ENCODE data around the gene ANG. TPM values are rescaled to one million over a fixed set of nuclear protein-coding genes. Genes with fewer than 3 reads are reported as not detected.
A peak's percentile ranks its signal among the peaks of the same experiment; 100 is the strongest.

ANG gene
- total and polyA plus RNA-seq, 3 donors from 2014 or later, result 27.7 to 42.7 (median 28.9) TPM

DNA sequence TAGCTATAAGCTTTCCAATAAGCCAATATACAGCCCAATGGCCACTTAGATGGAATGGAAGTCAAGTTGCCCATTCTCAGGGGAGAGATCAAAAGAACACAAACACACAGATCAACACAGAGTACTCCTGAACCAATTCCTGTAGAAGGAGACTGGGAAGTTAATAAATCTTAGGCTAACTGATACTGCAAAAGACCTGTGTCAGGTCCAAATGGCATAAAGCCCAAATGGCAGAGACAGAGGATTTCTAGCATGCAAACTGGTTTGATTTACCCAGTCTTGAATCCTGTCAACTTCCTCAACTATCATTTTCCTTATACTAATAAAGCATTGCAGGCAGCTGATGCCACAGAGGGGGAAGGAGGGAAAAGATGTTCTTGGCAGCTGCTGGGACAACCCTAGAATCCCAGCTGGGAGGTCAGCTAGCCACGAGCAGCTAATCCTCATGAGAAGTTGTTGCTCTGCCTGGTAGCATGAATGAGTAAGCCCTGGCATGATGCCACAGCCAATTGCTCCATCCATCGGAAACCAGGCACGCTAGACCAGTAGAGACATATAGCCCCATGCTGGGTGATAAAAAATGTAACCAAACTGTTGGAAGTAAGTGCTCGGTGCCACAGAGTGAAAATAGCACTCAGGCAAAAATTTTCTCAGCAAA, 26.2 kb downstream of the ANG start:
- Histone ChIP-seq H3K4me1 (no peaks in the 10 kb centered on the region), H3K36me3 (ENCODE audit: low read depth, missing control alignments) (no peaks in the 10 kb centered on the region), H3K9me3 (no peaks in the 10 kb centered on the region), H3K27ac (peak overlapping the region in 1 of 2 donors; percentile 66), H3K27me3 (no peaks in the 10 kb centered on the region), H3K4me3 (no peak overlapping the region)
- TF ChIP-seq POLR2A (IDR thresholded peaks at IDR 0.05), result no peak
- TF ChIP-seq, protein P1, sequence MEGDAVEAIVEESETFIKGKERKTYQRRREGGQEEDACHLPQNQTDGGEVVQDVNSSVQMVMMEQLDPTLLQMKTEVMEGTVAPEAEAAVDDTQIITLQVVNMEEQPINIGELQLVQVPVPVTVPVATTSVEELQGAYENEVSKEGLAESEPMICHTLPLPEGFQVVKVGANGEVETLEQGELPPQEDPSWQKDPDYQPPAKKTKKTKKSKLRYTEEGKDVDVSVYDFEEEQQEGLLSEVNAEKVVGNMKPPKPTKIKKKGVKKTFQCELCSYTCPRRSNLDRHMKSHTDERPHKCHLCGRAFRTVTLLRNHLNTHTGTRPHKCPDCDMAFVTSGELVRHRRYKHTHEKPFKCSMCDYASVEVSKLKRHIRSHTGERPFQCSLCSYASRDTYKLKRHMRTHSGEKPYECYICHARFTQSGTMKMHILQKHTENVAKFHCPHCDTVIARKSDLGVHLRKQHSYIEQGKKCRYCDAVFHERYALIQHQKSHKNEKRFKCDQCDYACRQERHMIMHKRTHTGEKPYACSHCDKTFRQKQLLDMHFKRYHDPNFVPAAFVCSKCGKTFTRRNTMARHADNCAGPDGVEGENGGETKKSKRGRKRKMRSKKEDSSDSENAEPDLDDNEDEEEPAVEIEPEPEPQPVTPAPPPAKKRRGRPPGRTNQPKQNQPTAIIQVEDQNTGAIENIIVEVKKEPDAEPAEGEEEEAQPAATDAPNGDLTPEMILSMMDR (IDR thresholded peaks at IDR 0.05), result no peak
- WGBS, 2 donors, result 54 to 58% methylated on average over 4 of the region's 4 CpGs
- DNase-seq, result peak; percentile 65
- intact Hi-C loops (cut with DNase I; ENCODE audit: low total_unique reads), result no loop called here

DNA sequence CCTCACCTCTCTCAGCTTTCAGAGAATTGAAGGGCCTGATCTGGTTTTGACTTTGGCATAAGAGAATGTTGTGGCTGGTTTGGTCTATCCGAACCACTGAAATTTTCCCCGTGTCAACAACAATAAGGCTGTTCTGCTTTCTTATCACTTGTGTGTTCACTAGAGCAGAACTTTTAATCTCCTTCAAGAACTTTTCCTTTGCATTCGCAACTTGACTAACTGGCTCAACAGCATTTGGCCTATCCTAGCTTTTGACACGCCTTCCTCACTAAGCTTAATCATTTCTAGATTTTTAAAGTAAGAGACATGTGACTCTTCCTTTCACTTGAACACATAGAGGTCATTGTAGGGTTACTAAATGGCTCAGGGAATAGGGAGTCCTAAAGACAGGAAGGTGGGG, 31.2 kb downstream of the ANG start:
- DNase-seq, result no peak
- TF ChIP-seq, protein P1 (IDR thresholded peaks at IDR 0.05), result no peak
- no peak for TF ChIP-seq POLR2A (IDR thresholded peaks at IDR 0.05)
- 71 to 72% methylated on average over 4 of the region's 4 CpGs for WGBS, 2 donors
- no peak overlapping the region for H3K4me3 ChIP-seq
- H3K9me3 ChIP-seq, result no peaks in the 10 kb centered on the region
- no peaks in the 10 kb centered on the region for H3K27me3 ChIP-seq
- H3K27ac ChIP-seq, result no peak overlapping the region
- intact Hi-C loops (cut with DNase I; ENCODE audit: low total_unique reads), result no loop called here
- no peaks in the 10 kb centered on the region for H3K4me1 ChIP-seq
- no peaks in the 10 kb centered on the region for H3K36me3 ChIP-seq (ENCODE audit: low read depth, missing control alignments)

DNA sequence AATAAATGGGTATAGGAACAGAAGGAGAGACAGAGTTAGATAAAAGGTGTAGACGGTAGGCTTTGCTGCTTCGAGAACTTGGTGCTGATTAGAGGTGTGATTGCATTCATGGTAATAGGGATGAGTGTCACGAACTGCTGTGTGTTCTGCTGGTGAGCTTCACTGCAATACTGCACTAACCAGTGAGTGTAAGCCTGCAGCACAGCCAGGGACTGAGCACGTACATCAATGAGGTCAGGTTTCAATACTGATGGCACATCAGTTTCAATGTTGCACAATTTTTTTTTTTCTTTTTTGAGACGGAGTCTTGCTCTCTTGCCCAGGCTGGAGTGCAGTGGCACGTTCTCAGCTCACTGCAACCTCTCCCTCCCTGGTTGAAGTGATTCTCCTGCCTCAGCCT, 32.2 kb downstream of the ANG start:
- intact Hi-C loops (cut with DNase I; ENCODE audit: low total_unique reads), result no loop called here
- 82 to 86% methylated on average over 6 of the region's 6 CpGs for WGBS, 2 donors
- Histone ChIP-seq H3K4me3 (no peak overlapping the region), H3K27me3 (no peaks in the 10 kb centered on the region), H3K9me3 (no peaks in the 10 kb centered on the region), H3K27ac (no peak overlapping the region), H3K36me3 (ENCODE audit: low read depth, missing control alignments) (no peaks in the 10 kb centered on the region), H3K4me1 (no peaks in the 10 kb centered on the region)
- DNase-seq, result no peak
- no peak for TF ChIP-seq POLR2A (IDR thresholded peaks at IDR 0.05)
- TF ChIP-seq, protein P1 (IDR thresholded peaks at IDR 0.05), result no peak

DNA sequence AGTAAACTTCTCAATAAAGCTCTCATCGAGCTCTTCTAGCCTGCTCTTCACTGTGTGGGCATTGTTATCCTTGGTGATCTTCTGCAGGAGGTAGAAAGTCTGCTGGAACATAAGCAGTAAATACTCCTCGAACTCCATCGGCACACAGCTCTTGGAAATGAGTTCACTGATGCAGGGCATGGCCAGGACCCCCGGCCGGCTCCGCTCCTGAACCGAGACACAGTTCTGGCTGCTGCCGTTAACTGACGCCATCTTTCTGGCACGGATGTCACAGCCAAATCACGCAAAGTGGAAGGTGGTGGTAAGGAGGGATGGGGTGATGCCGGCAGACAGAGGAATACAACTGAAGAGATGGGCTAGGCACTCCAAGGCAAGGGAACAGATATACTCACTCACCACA, 33.5 kb downstream of the ANG start:
- WGBS, 2 donors, result 87 to 91% methylated on average over 12 of the region's 12 CpGs
- DNase-seq, result no peak

More for the DNA sequence above, 33.5 kb downstream of the ANG start:
- no peak overlapping the region for H3K4me3 ChIP-seq
- H3K27me3 ChIP-seq, result no peaks in the 10 kb centered on the region
- TF ChIP-seq, protein P1 (IDR thresholded peaks at IDR 0.05), result no peak
- TF ChIP-seq POLR2A (IDR thresholded peaks at IDR 0.05), result no peak
- H3K36me3 ChIP-seq (ENCODE audit: low read depth, missing control alignments), result no peaks in the 10 kb centered on the region
- H3K27ac ChIP-seq, result no peak overlapping the region
- no peaks in the 10 kb centered on the region for H3K4me1 ChIP-seq
- intact Hi-C loops (cut with DNase I; ENCODE audit: low total_unique reads), result no loop called here
- no peaks in the 10 kb centered on the region for H3K9me3 ChIP-seq
